ENCODE measurements around the gene IPO13.

IPO13 gene

GRCh38 chr1:43973981-43974442, 27.3 kb downstream of the IPO13 start:
- DNase-seq (ENCODE audit: low read depth in 2 of 2), result no peak

- peak; percentile 90 to 96 for DNase-seq (ENCODE audit: low read depth in 2 of 2)
These were observed 27.9 kb downstream of the IPO13 start, which contains the start of gene ATP6V0B for GRCh38 chr1:43974443-43975248. Gene ATP6V0B, plus strand, starts transcription at chr1:43974960. Its CDS starts 81 bp downstream, at chr1:43975041.

- DNase-seq (ENCODE audit: low read depth in 2 of 2), result no peak
These were observed 28.7 kb downstream of the IPO13 start for GRCh38 chr1:43975249-43975961.

GRCh38 chr1:43976045-43976444, 29.3 kb downstream of the IPO13 start:
- DNase-seq (ENCODE audit: low read depth in 2 of 2), result no peak

- DNase-seq (ENCODE audit: low read depth in 2 of 2), result no peak
These were observed 30.1 kb downstream of the IPO13 start for GRCh38 chr1:43976890-43977289.

GRCh38 chr1:43977376-43978263, 30.9 kb downstream of the IPO13 start:
- DNase-seq (ENCODE audit: low read depth in 2 of 2), result no peak

GRCh38 chr1:43978264-43978550, 31.5 kb downstream of the IPO13 start:
- DNase-seq (ENCODE audit: low read depth in 2 of 2), result no peak

- DNase-seq (ENCODE audit: low read depth in 2 of 2), result no peak
These were observed 32.0 kb downstream of the IPO13 start, which contains the start of gene B4GALT2 for GRCh38 chr1:43978551-43979260. Gene B4GALT2, plus strand, starts transcription at chr1:43979210. Its CDS starts 1,951 bp downstream, at chr1:43981161.

GRCh38 chr1:43979261-43979527, 32.4 kb downstream of the IPO13 start:
- no peak for DNase-seq (ENCODE audit: low read depth in 2 of 2)

- DNase-seq (ENCODE audit: low read depth in 2 of 2), result no peak
These were observed 32.9 kb downstream of the IPO13 start for GRCh38 chr1:43979528-43980254.

GRCh38 chr1:43980255-43981134, 33.7 kb downstream of the IPO13 start:
- no peak for DNase-seq (ENCODE audit: low read depth in 2 of 2)

GRCh38 chr1:43981135-43981491, 34.4 kb downstream of the IPO13 start:
- no peak for DNase-seq (ENCODE audit: low read depth in 2 of 2)

- no peak for DNase-seq (ENCODE audit: low read depth in 2 of 2)
These were observed 34.9 kb downstream of the IPO13 start for GRCh38 chr1:43981636-43982035.

- no peak for DNase-seq (ENCODE audit: low read depth in 2 of 2)
These were observed 35.5 kb downstream of the IPO13 start for GRCh38 chr1:43982241-43982640.

- no peak for DNase-seq (ENCODE audit: low read depth in 2 of 2)
These were observed 36.1 kb downstream of the IPO13 start for GRCh38 chr1:43982808-43983207.

GRCh38 chr1:43983253-43983899, 36.6 kb downstream of the IPO13 start:
- no peak for DNase-seq (ENCODE audit: low read depth in 2 of 2)

GRCh38 chr1:43984855-43985254, 38.1 kb downstream of the IPO13 start:
- no peak for DNase-seq (ENCODE audit: low read depth in 2 of 2)

- no peak for DNase-seq (ENCODE audit: low read depth in 2 of 2)
These were observed 39.3 kb downstream of the IPO13 start for GRCh38 chr1:43985984-43986595.

- no peak for DNase-seq (ENCODE audit: low read depth in 2 of 2)
These were observed 40.0 kb downstream of the IPO13 start for GRCh38 chr1:43986712-43987111.
